HEK293 (cell line): ENCODE data around the gene UHMK1.

ENCODE experiments used
- GLI2 ChIP-seq: fragments of 450-650 bp; formaldehyde crosslinking; IDR thresholded peaks from 2 replicates; pipeline ENCODE4; 2017; ENCODE audit warnings: missing biosample characterization, missing genetic modification characterization, low read depth, borderline replicate concordance
- KLF16 ChIP-seq: fragments of 450-650 bp; formaldehyde crosslinking; IDR thresholded peaks from 2 replicates; pipeline ENCODE4 v1.5.1; 2017; ENCODE audit warnings: missing biosample characterization, missing genetic modification characterization
- KLF7 ChIP-seq: fragments of 450-650 bp; formaldehyde crosslinking; IDR thresholded peaks from 2 replicates; pipeline ENCODE4 v1.5.1; 2016; ENCODE audit warnings: missing biosample characterization, missing genetic modification characterization, borderline replicate concordance
- OSR2 ChIP-seq: fragments of 450-650 bp; formaldehyde crosslinking; IDR thresholded peaks from 2 replicates; pipeline ENCODE4 v1.5.1; 2016; ENCODE audit warnings: missing biosample characterization, missing genetic modification characterization
- OVOL3 ChIP-seq: fragments of 450-650 bp; formaldehyde crosslinking; IDR thresholded peaks from 2 replicates; pipeline ENCODE4 v1.5.1; 2016; ENCODE audit warnings: missing biosample characterization, missing genetic modification characterization
- SP3 ChIP-seq: fragments of 450-650 bp; formaldehyde crosslinking; IDR thresholded peaks from 2 replicates; pipeline ENCODE4 v1.5.1; 2016; ENCODE audit warnings: missing biosample characterization, missing genetic modification characterization
- YY2 ChIP-seq: fragments of 450-650 bp; formaldehyde crosslinking; IDR thresholded peaks from 2 replicates; pipeline ENCODE4 v1.5.1; 2016; ENCODE audit warnings: missing biosample characterization, missing genetic modification characterization
- ZEB2 ChIP-seq: fragments of 450-650 bp; formaldehyde crosslinking; IDR thresholded peaks from 2 replicates; pipeline ENCODE4 v1.5.1; 2016; ENCODE audit warnings: missing biosample characterization, missing genetic modification characterization
- ZNF2 ChIP-seq: fragments of 450-650 bp; formaldehyde crosslinking; IDR thresholded peaks from 2 replicates; pipeline ENCODE4 v1.5.1; 2016; ENCODE audit warnings: missing biosample characterization, missing genetic modification characterization
- ZNF501 ChIP-seq: fragments of 450-650 bp; formaldehyde crosslinking; IDR thresholded peaks from 2 replicates; pipeline ENCODE4 v1.5.1; 2016; ENCODE audit warnings: missing biosample characterization, missing genetic modification characterization
- ZNF600 ChIP-seq: fragments of 450-650 bp; formaldehyde crosslinking; IDR thresholded peaks from 2 replicates; pipeline ENCODE4 v1.5.1; 2016; ENCODE audit warnings: missing biosample characterization, missing genetic modification characterization
- ZNF629 ChIP-seq: fragments of 450-650 bp; formaldehyde crosslinking; IDR thresholded peaks from 2 replicates; pipeline ENCODE4 v1.5.1; 2017; ENCODE audit warnings: missing biosample characterization, missing genetic modification characterization
- ZNF660 ChIP-seq: fragments of 450-650 bp; IDR thresholded peaks from 2 replicates; pipeline ENCODE4 v1.5.1; 2018; ENCODE audit warnings: missing biosample characterization, mild to moderate bottlenecking, missing genetic modification characterization
- ZNF664 ChIP-seq: fragments of 450-650 bp; formaldehyde crosslinking; IDR thresholded peaks from 2 replicates; pipeline ENCODE4 v1.5.1; 2016; ENCODE audit warnings: missing biosample characterization, missing genetic modification characterization
- ZNF76 ChIP-seq: fragments of 450-650 bp; formaldehyde crosslinking; IDR thresholded peaks from 2 replicates; pipeline ENCODE4; 2016; ENCODE audit warnings: low read depth, missing biosample characterization, missing genetic modification characterization, borderline replicate concordance
- ZSCAN16 ChIP-seq: fragments of 450-650 bp; formaldehyde crosslinking; IDR thresholded peaks from 2 replicates; pipeline ENCODE4 v1.5.1; 2016; ENCODE audit warnings: missing biosample characterization, missing genetic modification characterization
- TF ChIP-seq, protein P1 (sequence below): fragments of 450-650 bp; formaldehyde crosslinking; IDR thresholded peaks from 2 replicates; pipeline ENCODE4 v1.5.1; 2016; ENCODE audit warnings: missing biosample characterization, missing genetic modification characterization
- TF ChIP-seq, protein P2 (sequence below): fragments of 450-650 bp; formaldehyde crosslinking; optimal IDR thresholded peaks from 2 replicates; pipeline ENCODE3; 2016; ENCODE audit warnings: missing biosample characterization, mild to moderate bottlenecking, missing genetic modification characterization
- TF ChIP-seq, protein P3 (sequence below): fragments of 450-650 bp; formaldehyde crosslinking; IDR thresholded peaks from 2 replicates; pipeline ENCODE4 v1.5.1; 2016; ENCODE audit warnings: missing biosample characterization, missing genetic modification characterization
- TF ChIP-seq, protein P4 (sequence below): fragments of 450-650 bp; formaldehyde crosslinking; conservative IDR thresholded peaks from 2 replicates; pipeline ENCODE4 v1.5.1; 2016; ENCODE audit warnings: low read depth, missing biosample characterization, missing genetic modification characterization

UHMK1 gene

DNA sequence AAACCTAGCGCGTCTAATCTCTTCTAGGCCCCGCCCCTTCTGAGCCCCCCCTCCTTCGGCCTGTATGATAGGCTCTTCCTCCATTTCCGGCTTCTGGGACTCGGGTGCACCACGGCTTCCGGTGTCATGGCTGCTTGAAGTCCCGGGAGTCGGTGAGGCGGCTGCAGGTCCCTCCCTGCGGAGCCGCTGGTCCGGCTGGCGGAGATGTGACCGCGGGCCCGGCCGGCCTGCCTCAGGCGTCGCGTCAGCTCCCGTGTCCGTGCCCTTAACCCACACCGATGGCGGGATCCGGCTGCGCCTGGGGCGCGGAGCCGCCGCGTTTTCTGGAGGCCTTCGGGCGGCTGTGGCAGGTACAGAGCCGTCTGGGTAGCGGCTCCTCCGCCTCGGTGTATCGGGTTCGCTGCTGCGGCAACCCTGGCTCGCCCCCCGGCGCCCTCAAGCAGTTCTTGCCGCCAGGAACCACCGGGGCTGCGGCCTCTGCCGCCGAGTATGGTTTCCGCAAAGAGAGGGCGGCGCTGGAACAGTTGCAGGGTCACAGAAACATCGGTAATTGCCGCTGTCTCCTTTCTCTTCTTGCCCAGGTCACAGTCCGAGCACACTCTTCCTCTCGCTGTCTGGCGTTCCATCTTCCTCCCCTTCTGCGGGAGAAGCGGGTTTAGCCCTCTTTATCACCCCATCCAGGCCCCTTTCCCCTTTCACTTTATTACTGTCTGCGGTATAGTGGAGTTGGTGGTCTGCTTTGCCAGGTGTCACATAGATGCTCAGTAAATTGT lies at the start of gene UHMK1 (continued):
- TF ChIP-seq ZNF660 (peak; percentile 70; the same call in 1 of the 2 replicates), ZNF2 (peak; percentile 81; the same call in 1 of the 2 replicates), ZSCAN16 (tag by site-specific recombination) (0 out of 2 replicates have a peak, but pooled peaks have one; percentile 19), KLF16 (tag by site-specific recombination) (peak; percentile 21; the same call in 1 of the 2 replicates), ZEB2 (tag by site-specific recombination) (peak; percentile 64), ZNF664 (tag by site-specific recombination) (peak; percentile 48; the same call in 1 of the 2 replicates), ZNF629 (tag by site-specific recombination) (peak; percentile 42; the same call in 1 of the 2 replicates), SP3 (tag by site-specific recombination) (peak; percentile 68), KLF7 (no peak), OVOL3 (tag by site-specific recombination) (no peak), OSR2 (tag by site-specific recombination) (peak; percentile 74), ZNF600 (peak; percentile 56; the same call in 1 of the 2 replicates), YY2 (tag by site-specific recombination) (peak; percentile 79), GLI2 (no peak), ZNF501 (tag by site-specific recombination) (0 out of 2 replicates have a peak, but pooled peaks have one; percentile 69), ZNF76 (tag by site-specific recombination) (peak; percentile 90)
- TF ChIP-seq, protein P1, sequence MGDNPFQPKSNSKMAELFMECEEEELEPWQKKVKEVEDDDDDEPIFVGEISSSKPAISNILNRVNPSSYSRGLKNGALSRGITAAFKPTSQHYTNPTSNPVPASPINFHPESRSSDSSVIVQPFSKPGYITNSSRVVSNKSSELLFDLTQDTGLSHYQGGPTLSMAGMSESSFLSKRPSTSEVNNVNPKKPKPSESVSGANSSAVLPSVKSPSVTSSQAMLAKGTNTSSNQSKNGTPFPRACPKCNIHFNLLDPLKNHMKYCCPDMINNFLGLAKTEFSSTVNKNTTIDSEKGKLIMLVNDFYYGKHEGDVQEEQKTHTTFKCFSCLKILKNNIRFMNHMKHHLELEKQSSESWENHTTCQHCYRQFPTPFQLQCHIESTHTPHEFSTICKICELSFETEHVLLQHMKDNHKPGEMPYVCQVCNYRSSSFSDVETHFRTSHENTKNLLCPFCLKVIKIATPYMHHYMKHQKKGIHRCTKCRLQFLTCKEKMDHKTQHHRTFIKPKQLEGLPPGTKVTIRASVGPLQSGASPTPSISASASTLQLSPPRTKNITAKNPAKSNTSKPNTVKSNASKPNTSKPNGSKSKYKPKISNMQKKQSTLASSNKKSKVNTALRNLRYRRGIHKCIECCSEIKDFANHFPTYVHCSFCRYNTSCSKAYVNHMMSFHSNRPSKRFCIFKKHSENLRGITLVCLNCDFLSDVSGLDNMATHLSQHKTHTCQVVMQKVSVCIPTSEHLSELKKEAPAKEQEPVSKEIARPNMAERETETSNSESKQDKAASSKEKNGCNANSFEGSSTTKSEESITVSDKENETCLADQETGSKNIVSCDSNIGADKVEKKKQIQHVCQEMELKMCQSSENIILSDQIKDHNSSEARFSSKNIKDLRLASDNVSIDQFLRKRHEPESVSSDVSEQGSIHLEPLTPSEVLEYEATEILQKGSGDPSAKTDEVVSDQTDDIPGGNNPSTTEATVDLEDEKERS (tag by site-specific recombination), result 0 out of 2 replicates have a peak, but pooled peaks have one; percentile 6
- TF ChIP-seq, protein P2, sequence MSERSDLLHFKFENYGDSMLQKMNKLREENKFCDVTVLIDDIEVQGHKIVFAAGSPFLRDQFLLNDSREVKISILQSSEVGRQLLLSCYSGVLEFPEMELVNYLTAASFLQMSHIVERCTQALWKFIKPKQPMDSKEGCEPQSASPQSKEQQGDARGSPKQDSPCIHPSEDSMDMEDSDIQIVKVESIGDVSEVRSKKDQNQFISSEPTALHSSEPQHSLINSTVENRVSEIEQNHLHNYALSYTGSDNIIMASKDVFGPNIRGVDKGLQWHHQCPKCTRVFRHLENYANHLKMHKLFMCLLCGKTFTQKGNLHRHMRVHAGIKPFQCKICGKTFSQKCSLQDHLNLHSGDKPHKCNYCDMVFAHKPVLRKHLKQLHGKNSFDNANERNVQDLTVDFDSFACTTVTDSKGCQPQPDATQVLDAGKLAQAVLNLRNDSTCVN (tag by site-specific recombination), result peak; percentile 37
- TF ChIP-seq, protein P3, sequence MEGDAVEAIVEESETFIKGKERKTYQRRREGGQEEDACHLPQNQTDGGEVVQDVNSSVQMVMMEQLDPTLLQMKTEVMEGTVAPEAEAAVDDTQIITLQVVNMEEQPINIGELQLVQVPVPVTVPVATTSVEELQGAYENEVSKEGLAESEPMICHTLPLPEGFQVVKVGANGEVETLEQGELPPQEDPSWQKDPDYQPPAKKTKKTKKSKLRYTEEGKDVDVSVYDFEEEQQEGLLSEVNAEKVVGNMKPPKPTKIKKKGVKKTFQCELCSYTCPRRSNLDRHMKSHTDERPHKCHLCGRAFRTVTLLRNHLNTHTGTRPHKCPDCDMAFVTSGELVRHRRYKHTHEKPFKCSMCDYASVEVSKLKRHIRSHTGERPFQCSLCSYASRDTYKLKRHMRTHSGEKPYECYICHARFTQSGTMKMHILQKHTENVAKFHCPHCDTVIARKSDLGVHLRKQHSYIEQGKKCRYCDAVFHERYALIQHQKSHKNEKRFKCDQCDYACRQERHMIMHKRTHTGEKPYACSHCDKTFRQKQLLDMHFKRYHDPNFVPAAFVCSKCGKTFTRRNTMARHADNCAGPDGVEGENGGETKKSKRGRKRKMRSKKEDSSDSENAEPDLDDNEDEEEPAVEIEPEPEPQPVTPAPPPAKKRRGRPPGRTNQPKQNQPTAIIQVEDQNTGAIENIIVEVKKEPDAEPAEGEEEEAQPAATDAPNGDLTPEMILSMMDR (tag by site-specific recombination), result peak; percentile 56; the same call in 1 of the 2 replicates
- TF ChIP-seq, protein P4, sequence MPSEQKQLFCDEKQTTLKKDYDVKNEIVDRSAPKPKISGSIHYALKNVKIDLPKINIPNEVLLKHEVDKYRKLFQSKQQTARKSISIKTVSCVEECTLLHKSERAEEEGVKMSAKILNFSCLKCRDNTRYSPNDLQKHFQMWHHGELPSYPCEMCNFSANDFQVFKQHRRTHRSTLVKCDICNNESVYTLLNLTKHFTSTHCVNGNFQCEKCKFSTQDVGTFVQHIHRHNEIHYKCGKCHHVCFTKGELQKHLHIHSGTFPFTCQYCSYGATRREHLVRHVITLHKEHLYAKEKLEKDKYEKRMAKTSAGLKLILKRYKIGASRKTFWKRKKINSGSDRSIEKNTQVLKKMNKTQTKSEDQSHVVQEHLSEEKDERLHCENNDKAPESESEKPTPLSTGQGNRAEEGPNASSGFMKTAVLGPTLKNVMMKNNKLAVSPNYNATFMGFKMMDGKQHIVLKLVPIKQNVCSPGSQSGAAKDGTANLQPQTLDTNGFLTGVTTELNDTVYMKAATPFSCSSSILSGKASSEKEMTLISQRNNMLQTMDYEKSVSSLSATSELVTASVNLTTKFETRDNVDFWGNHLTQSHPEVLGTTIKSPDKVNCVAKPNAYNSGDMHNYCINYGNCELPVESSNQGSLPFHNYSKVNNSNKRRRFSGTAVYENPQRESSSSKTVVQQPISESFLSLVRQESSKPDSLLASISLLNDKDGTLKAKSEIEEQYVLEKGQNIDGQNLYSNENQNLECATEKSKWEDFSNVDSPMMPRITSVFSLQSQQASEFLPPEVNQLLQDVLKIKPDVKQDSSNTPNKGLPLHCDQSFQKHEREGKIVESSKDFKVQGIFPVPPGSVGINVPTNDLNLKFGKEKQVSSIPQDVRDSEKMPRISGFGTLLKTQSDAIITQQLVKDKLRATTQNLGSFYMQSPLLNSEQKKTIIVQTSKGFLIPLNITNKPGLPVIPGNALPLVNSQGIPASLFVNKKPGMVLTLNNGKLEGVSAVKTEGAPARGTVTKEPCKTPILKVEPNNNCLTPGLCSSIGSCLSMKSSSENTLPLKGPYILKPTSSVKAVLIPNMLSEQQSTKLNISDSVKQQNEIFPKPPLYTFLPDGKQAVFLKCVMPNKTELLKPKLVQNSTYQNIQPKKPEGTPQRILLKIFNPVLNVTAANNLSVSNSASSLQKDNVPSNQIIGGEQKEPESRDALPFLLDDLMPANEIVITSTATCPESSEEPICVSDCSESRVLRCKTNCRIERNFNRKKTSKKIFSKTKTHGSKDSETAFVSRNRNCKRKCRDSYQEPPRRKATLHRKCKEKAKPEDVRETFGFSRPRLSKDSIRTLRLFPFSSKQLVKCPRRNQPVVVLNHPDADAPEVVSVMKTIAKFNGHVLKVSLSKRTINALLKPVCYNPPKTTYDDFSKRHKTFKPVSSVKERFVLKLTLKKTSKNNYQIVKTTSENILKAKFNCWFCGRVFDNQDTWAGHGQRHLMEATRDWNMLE (tag by site-specific recombination), result peak; percentile 83
- TF ChIP-seq, all 188 proteins: peak for 35
